Skin of body (tissue), 2 donors: ENCODE data around the gene CDH4. TPM values are rescaled to one million over a fixed set of nuclear protein-coding genes. Genes with fewer than 3 reads are reported as not detected.

Experiments used
- DNase-seq: peaks from one replicate; lab custom pipeline; 2025; lab: John Stamatoyannopoulos, UW
- total RNA-seq: library from RNA; depleted of rRNA; stranded (reverse); fragments of >200 nt; gene quantifications from one replicate; pipeline ENCODE4 v1.2.3, GENCODE V29; 2014

CDH4 gene
- total RNA-seq, 1 donor from 2014 or later = 0.10 TPM

- no peak for DNase-seq
Measured at GRCh38 chr20:61487346-61487996, 235.4 kb downstream of the CDH4 start.

DNA sequence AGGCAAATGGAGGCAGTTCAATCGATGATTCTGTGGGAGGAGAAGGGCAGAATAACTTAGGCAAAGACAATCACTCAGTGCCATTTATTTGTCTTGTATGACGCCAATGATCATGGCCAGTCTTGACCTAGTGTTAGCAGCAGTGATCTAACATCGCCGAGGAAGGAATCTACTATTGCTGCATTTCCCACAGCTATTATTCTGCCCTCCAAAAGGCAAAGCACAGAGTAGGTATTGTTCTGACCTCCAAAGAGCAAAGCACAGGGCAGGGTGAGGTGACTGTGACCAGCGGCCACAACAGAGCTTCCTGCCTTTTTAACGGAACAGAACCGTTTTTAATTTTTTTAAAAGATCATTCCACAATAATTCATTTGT is 235.9 kb downstream of the CDH4 start:
- DNase-seq = no peak

GRCh38 chr20:61490721-61491120 is 238.7 kb downstream of the CDH4 start:
- DNase-seq = no peak

DNA sequence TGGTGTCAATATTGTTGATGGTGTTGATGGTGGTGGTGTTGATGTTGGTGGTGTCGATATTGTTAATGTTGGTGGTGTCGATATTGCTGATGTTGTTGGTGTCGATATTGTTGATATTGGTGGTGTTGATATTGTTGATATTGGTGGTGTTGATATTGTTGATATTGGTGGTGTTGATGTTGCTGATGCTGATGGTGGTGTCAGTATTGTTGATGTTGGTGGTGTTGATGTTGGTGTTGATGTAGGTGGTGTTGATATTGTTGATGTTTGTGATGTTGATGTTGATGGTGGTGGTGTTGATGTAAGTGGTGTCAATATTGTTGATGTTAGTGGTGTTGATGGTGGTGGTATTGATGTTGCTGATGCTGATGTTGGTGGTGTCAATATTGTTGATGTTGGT is 240.0 kb downstream of the CDH4 start:
- DNase-seq = no peak

DNA sequence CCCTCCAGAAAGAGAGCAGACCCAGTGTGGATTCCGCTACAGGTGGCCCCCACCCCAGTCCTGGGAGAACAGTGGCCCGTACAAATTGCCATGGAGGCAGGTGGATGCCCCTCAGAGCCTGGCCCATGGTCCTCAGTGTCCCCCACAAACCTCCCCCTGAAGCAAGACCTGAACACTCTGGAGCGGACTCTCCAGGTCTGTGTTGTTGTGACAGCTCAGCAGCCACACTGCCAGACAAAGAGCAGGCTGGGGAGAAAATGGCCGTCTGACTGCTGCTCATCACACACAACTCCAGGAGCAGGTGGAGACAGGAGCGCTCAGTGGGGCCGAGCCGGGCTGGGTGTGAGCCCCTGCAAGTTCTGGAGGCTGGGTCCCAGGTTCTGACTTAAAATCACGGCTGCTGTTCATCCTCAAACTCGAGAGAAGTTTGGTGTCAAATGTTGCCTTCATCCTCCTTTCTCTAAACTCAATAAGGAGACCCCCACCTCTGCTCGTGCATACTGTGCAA is 241.8 kb downstream of the CDH4 start:
- DNase-seq = no peak

DNA sequence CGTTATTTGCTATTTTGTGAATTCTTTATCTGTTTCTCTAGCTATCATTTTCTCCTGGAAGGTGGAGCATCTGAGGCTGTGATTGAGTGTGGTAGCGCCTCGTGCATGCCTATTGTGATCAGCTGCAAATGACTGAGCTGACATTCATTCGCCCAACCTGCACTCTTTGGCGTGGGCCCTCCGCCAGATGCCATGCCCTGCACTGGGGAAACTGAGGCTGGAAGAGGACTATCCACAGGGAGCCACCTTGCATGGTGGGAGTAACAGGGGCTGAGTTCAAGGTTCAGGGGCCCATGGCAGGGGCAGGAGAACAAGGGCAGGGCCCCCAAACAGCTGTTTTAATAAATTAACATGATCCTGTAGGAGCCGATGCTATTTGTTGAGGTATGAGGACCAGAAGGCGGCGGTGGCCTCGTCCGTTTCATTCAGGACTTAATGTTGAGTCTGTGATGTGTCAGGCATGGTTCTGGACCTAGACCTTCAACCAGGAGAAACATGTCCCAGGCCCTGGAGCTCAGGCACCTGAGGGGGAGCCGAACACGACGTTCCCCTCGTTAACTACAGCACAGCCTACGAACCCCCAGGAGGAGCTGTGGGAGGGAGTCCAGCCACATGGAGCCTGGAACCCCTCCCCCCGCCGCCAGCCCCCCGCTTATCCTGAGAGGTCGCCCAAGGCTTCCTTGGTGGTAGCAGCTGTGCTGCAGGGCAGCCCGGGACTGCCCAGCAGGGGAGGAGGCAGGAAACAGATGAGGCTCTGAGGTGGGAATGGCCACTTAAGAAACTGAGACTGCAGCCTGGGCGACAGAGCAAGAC is 242.9 kb downstream of the CDH4 start:
- DNase-seq = no peak

GRCh38 chr20:61497029-61497627 is 245.1 kb downstream of the CDH4 start:
- DNase-seq = no peak

DNA sequence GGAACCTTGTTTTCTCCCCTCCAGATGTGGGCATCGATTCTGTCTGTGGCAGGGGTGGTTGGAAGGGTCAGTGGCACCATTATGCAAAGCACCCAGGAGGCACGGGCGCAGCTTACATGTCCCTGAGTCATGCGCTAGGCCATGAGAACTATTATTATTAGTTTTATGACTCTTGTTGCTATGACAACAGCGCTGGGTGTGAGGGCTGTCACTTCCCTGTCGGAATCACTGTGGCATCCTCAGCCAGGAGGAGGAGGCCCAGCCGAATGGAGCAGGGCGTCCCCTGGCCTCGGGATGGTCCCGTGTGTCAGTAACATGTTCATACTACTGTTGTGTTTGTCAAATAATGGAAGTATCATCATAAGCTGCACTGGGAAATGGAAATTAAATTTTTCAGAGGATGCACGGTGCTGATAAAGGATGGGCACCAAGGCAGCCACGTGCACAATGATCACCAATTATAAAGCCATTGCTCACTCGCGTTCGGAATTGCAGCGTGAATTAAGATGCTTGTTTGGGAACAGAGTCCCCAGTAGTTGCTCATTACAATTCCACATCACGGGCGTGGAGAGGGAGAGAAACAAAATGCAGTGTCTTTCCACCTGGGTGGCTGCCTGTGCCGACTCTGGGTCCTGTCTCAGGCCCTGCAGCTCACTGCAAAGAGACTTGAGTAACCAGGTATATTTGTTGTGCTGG is 247.9 kb downstream of the CDH4 start:
- DNase-seq = no peak

GRCh38 chr20:61500791-61501321 is 248.8 kb downstream of the CDH4 start:
- DNase-seq = no peak

- DNase-seq = no peak
Measured at GRCh38 chr20:61502433-61502832, 250.4 kb downstream of the CDH4 start.

DNA sequence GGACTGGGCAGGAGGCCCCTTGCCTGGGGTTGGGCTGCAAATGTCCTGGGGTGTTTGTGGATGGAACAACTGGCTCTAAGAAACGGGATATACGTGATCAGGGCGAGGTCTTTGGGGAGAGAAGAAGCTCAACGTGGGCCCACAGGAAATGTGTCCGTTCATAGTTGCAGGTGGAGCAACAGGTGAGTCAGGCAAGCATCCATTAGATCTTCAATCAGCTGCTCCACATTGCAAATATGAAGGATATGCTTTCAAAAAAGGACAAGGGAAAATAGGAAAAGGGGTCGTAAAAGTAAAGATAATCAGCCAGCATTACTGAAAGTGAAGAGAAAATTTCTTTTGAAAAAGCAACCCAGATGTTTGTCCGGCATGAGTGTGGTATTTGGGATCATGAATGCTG is 251.0 kb downstream of the CDH4 start:
- no peak for DNase-seq

DNA sequence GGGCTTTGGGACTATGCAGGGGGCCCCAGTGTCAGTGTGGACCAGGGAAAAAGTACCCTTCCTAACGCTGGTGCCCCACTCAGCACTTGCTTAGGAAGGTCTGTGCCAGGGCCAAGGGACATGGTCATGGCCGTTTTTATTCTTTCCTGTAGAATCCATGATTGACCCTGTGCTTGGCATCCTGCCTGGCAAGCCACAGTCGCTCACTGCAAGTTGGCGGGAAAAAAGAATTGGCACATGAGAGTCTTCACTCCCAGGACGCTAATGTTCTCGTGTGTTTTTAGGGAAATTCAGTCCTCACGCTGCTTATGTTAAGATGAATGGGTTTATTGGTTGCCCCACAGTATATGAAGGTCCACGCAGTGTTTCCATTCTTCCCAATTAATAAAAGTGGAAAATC is 253.4 kb downstream of the CDH4 start:
- no peak for DNase-seq

GRCh38 chr20:61507778-61508177 is 255.7 kb downstream of the CDH4 start:
- DNase-seq = no peak

DNA sequence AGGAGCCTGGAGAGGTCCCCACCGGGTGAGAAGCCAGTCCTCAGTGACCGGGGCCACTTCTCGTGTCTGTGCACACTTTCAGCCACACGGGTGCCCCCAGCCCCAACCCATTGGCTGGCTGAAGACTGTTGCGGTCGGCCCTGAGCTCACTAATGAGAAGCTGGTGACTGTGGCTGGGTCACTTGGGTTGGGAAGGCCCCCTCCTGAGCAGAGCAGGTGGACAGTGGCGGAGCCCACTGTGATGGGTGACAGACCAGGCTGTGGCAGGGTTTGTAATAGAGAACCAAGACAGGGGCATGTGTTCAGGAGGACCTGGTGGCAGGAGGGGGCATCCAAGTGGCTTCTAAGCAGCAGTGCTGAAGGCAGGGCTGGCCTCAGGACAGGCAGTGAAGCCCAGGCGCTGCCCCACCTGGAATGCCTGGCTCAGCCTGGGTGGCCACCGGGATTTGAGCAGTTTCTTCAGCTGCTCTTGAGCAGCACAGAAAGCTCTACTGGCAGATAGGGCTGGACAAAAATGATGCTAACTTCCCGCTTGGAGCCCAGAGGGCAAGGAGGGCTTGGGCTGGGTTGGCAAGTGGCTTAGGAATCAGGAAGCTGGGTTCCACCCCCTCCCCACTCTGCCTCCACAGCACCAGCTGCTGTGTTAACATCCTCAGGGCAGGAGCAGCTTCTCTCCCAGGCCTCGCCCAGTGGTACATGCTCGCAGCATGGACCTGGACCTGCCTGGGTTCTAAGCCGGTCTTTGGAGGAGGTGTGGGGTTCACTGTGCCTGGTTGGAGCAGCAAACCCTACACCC is 256.4 kb downstream of the CDH4 start:
- no peak for DNase-seq

DNA sequence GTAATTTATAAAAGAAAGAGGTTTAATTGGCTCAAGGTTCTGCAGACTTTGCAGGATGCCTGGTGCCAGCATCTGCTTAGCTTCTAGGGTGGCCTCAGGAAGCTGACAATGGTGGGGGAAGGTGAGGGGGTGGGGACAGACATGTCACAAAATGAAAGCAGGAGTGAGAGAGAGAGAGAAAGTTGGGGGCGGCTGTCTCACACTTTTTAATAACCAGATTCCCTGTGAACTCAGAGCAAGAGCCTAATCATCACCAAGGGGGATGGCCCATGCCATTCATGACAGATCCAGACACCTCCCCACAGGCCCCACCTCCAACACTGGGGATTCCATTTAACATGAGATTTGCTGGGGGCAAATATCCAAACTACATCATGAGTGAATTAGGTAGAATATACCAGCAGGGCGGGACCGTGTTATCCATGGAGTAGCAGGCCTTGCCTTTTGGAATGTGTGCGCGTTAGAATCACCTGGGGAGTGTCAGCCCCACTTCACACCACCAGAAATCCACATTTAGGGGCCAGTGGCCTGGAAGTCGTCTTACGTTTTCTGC is 258.8 kb downstream of the CDH4 start:
- DNase-seq = no peak

GRCh38 chr20:61512475-61512874 is 260.4 kb downstream of the CDH4 start:
- DNase-seq = no peak

- no peak for DNase-seq
Measured at GRCh38 chr20:61513124-61514017, 261.3 kb downstream of the CDH4 start.

DNA sequence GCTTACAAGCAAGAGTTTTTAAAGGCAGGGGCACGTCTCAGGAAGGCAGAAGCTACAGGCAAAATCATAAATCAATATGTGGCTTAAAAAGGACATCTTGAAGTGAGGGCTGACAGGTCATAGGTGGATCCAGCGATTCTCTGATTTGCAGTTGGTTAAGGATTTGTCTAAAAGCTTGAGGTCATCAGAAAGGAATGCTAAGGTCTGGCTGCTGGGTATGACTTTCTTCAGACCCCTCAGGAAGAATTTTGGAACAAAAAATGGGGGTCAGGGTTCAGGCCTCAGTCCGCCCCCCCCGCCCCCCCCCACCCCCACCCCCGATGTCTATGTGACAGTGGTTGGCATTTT is 261.9 kb downstream of the CDH4 start:
- DNase-seq = no peak

DNA sequence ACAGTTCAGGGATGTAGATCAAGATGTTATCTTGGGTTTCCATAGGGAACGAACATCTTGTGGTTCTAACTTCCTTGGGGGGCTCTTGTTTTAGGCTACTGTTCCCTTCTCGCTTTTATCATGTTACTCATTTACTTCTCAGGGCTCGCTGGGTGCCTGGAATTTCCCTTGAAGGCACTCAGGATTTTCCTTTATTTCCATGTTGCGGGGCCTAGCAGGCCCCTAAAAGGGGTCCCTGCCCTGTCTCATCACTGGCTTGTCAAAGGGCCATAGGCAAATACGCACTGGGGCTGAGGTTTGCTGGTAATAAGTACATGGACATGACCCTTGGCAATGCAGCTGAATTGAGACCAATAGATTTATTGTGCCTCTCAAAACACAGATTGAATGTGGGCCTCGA is 262.3 kb downstream of the CDH4 start:
- DNase-seq = no peak
